Calu3 (cell line): Measurements from ENCODE around the gene CELSR1. TPM values are rescaled to one million over a fixed set of nuclear protein-coding genes. Genes with fewer than 3 reads are reported as not detected.

Experiments used
- BruUV-seq: library from RNA; stranded (reverse); fragments of 400-500 nt; replicated peaks from 2 replicates; lab custom pipeline; 2021; lab: Mats Ljungman, UMichigan
- CTCF ChIA-PET: fragments of 300-600 bp; sonication (Branson Sonifier 250); formaldehyde crosslinking; loops from one replicate; lab custom pipeline; 2022; ENCODE audit warnings: antibody characterized with exemption; lab: Charles Lee
- DNase-seq: peaks from one replicate; pipeline ENCODE4 v3.0.0; 2022
- H3K27ac Mint-ChIP-seq: one replicate; pipeline ENCODE4 v1.8.0; 2022; ENCODE audit warnings: mixed read lengths; ENCODE audit not compliant: unreplicated experiment
- H3K27me3 Mint-ChIP-seq: one replicate; pipeline ENCODE4 v1.8.0; 2022; ENCODE audit warnings: mixed read lengths; ENCODE audit not compliant: unreplicated experiment
- H3K36me3 Mint-ChIP-seq: one replicate; pipeline ENCODE4 v1.8.0; 2022; ENCODE audit warnings: mild to moderate bottlenecking, moderate library complexity, mixed read lengths; ENCODE audit not compliant: insufficient read depth, unreplicated experiment
- H3K4me1 Mint-ChIP-seq: one replicate; pipeline ENCODE4 v1.8.0; 2022; ENCODE audit warnings: mild to moderate bottlenecking, low read depth, mixed read lengths; ENCODE audit not compliant: unreplicated experiment
- H3K4me3 Mint-ChIP-seq: one replicate; pipeline ENCODE4 v1.8.0; 2022; ENCODE audit warnings: mild to moderate bottlenecking, low read depth, moderate library complexity, mixed read lengths; ENCODE audit not compliant: unreplicated experiment
- H3K9me3 Mint-ChIP-seq: one replicate; pipeline ENCODE4 v1.8.0; 2022; ENCODE audit warnings: low read depth, mixed read lengths; ENCODE audit not compliant: unreplicated experiment
- CTCF ChIP-seq: fragments of 200-600 bp; IDR thresholded peaks from one replicate; pipeline ENCODE4 v1.8.0; 2022; ENCODE audit warnings: antibody characterized with exemption; ENCODE audit not compliant: unreplicated experiment
- intact Hi-C: fragments of 100-400 bp; cut with micrococcal nuclease; formaldehyde crosslinking; loops from one replicate; pipeline ENCODE4 v1.10.0; 2022; ENCODE audit not compliant: unreplicated experiment
- total RNA-seq: library from RNA; stranded (reverse); gene quantifications from 2 replicates; pipeline ENCODE4 v1.2.3, GENCODE V29; 2022

CELSR1 gene
- total RNA-seq, 1 experiment from 2014 or later = 45.5 TPM

GRCh38 chr22:46370584-46371291, 166.7 kb downstream of the CELSR1 start:
- H3K27ac Mint-ChIP-seq = peak overlapping the region; percentile 57
- CTCF ChIA-PET = interaction anchor here (1.8 kb wide), 1 partner anchor 10 kb away, joined by 4 read pairs; no protein-coding TSS in a partner anchor

DNA sequence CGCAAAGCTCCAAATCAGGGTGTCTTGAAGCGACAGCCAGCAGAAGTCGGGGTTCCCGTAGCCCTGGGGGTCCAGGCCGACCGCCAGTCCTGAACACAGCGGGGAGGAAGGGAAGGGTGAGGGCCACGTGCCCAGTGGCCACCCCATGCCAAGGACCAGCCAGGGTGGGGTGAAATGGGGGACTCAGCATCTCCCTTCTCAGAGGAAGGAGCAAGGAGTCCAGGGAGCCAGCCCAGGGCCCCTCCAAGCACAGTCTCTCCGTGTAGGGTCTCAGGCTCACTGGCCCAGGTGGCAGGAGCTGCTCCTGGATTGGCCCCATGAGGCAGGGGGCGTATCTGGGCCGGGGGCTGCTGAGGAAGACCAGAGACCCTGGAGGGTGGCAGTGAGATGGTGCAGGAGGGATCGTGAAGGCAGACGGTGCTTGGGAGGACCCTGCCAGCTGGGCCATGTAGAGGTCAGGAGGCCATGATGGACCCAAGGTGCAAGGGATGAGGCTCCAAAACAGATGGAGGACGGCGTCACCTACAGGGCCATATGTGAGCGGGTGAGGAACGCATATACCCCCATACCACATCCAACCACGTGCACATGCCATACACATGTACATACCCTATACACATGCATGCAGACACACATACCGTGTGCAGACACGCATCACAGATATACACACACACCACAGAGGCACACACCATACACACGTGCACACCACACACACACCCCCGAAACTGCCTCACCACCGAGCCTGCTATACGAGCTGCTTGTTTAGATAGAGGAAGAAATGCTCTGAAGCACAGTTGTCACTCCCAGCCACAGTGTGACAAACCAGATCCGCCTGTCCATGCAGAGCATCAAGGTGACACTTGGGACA, 167.5 kb downstream of the CELSR1 start:
- peak overlapping the region; percentile 22 for H3K4me3 Mint-ChIP-seq
- CTCF ChIA-PET = interaction anchor here (1.8 kb wide), 1 partner anchor 11 kb away, joined by 4 read pairs; no protein-coding TSS in a partner anchor
- intact Hi-C loops = loop anchor here (5.0 kb wide), 1 partner anchor 172 kb away; no protein-coding TSS in a partner anchor
- BruUV-seq = no TSS peak
- peak overlapping the region; percentile 57 for H3K27ac Mint-ChIP-seq
- H3K4me1 Mint-ChIP-seq = peaks cover 58% of the 10 kb centered on the region
- H3K9me3 Mint-ChIP-seq = no peaks in the 10 kb centered on the region
- no peak for TF ChIP-seq CTCF
- no peaks in the 10 kb centered on the region for H3K27me3 Mint-ChIP-seq
- DNase-seq = no peak
- H3K36me3 Mint-ChIP-seq = peaks cover 17% of the 10 kb centered on the region

More at GRCh38 chr22:46370584-46371291, 166.7 kb downstream of the CELSR1 start:
- BruUV-seq = no TSS peak
- intact Hi-C loops = no loop called here
- no peak for TF ChIP-seq CTCF
- DNase-seq = peak; percentile 62
- peaks cover 65% of the 10 kb centered on the region for H3K4me1 Mint-ChIP-seq
- peak overlapping the region; percentile 22 for H3K4me3 Mint-ChIP-seq
- no peaks in the 10 kb centered on the region for H3K27me3 Mint-ChIP-seq
- peaks cover 25% of the 10 kb centered on the region for H3K36me3 Mint-ChIP-seq
- H3K9me3 Mint-ChIP-seq = peaks cover 5% of the 10 kb centered on the region

- CTCF ChIA-PET = interaction anchor here (0.7 to 1.8 kb wide), 2 partner anchors 12 to 14 kb away, joined by 4 to 8 read pairs; no protein-coding TSS in a partner anchor
- no peak for DNase-seq
- peaks cover 23% of the 10 kb centered on the region for H3K36me3 Mint-ChIP-seq
- peak overlapping the region; percentile 54 for H3K27ac Mint-ChIP-seq
- no peak overlapping the region for H3K4me3 Mint-ChIP-seq
- no peaks in the 10 kb centered on the region for H3K27me3 Mint-ChIP-seq
- no peak for TF ChIP-seq CTCF
- no peaks in the 10 kb centered on the region for H3K9me3 Mint-ChIP-seq
- H3K4me1 Mint-ChIP-seq = peaks cover 54% of the 10 kb centered on the region
- intact Hi-C loops = loop anchor here (5.0 kb wide), 1 partner anchor 173 kb away; no protein-coding TSS in a partner anchor
- no TSS peak for BruUV-seq
Measured at GRCh38 chr22:46368871-46369715, 168.3 kb downstream of the CELSR1 start.

GRCh38 chr22:46368422-46368821, 169.0 kb downstream of the CELSR1 start:
- DNase-seq = no peak
- Mint-ChIP-seq H3K4me1 (peaks cover 50% of the 10 kb centered on the region), H3K4me3 (no peak overlapping the region), H3K9me3 (no peaks in the 10 kb centered on the region), H3K36me3 (peaks cover 27% of the 10 kb centered on the region), H3K27ac (peak overlapping the region; percentile 54), H3K27me3 (no peaks in the 10 kb centered on the region)
- intact Hi-C loops = loop anchor here (5.0 kb wide), 1 partner anchor 174 kb away; no protein-coding TSS in a partner anchor
- no TSS peak for BruUV-seq
- CTCF ChIA-PET = interaction anchor here (0.7 to 1.8 kb wide), 11 partner anchors 10 to 207 kb away, joined by 4 to 37 read pairs (median 7); partner anchors contain the start of gene TRMU
- no peak for TF ChIP-seq CTCF
